Heart right ventricle (tissue), 16 donors: ENCODE results near the gene CBLL1. TPM values are rescaled to one million over a fixed set of nuclear protein-coding genes. Genes with fewer than 3 reads are reported as not detected.

Source experiments
- ATAC-seq, 8 donors: fragments of 200-7000 bp; cut with Tn5 transposase; one replicate each; pipeline ENCODE4 v1.9.1; 2020; ENCODE audit warnings: mild to moderate bottlenecking in 8 of 8, moderate library complexity in 8 of 8, moderate number of reproducible peaks in 1 of 8
- DNase-seq, 2 donors: peaks; one replicate each; pipeline ENCODE4 v3.0.0-alpha.2; 2020
- H3K27ac ChIP-seq, 10 donors: fragments of 200-600 bp; sonication (generic) in 2 of 10; one replicate each; pipeline versions ENCODE4 v1.5.0 to v1.8.0; 2020 to 2022; ENCODE audit warnings: mild to moderate bottlenecking in 3 of 10
- H3K27me3 ChIP-seq, 7 donors: fragments of 200-600 bp; one replicate each; pipeline ENCODE4 v1.8.0; 2021 to 2022; ENCODE audit warnings: mild to moderate bottlenecking in 2 of 7
- H3K36me3 ChIP-seq, 9 donors: fragments of 200-600 bp; sonication (generic) in 1 of 9; one replicate each; pipeline versions ENCODE4 v1.5.0 to v1.8.0; 2020 to 2022; ENCODE audit warnings: mild to moderate bottlenecking in 2 of 9
- H3K4me1 ChIP-seq, 9 donors: fragments of 200-600 bp; sonication (generic) in 1 of 9; one replicate each; pipeline versions ENCODE4 v1.5.0 to v1.8.0; 2020 to 2022; ENCODE audit warnings: mild to moderate bottlenecking in 4 of 9
- H3K4me3 ChIP-seq, 10 donors: fragments of 200-600 bp; sonication (generic) in 2 of 10; one replicate each; pipeline versions ENCODE4 v1.5.0 to v1.8.0; 2020 to 2022; ENCODE audit warnings: mild to moderate bottlenecking in 7 of 10, moderate library complexity in 2 of 10
- H3K9me3 ChIP-seq, 11 donors: fragments of 200-600 bp in 10 of 11; sonication (generic) in 2 of 11; one replicate each; pipeline versions ENCODE4 v1.5.0 to v1.8.0; 2013 to 2022; ENCODE audit warnings: mild to moderate bottlenecking in 2 of 11, control low read depth in 1 of 11, moderate library complexity in 1 of 11
- CTCF ChIP-seq, 9 donors: fragments of 200-600 bp; sonication (generic) in 2 of 9; IDR thresholded peaks; one replicate each; pipeline versions ENCODE4 v1.5.0 to v1.8.0; 2021 to 2022; ENCODE audit warnings: antibody characterized with exemption in 9 of 9, mild to moderate bottlenecking in 5 of 9, moderate library complexity in 1 of 9
- WGBS, 2 donors: extraction: QIAGEN DNeasy Blood & Tissue Kit; methylation state at CpG; one replicate each; pipeline ENCODE4 v1.1.7; 2013; ENCODE audit warnings: inconsistent platforms in 1 of 2; 5-methylcytosine and 5-hydroxymethylcytosine counted together
- intact Hi-C, 10 donors: fragments of 100-400 bp; cut with DNase I; formaldehyde crosslinking; loops; one replicate each; pipeline versions ENCODE4 v1.11.1 to v1.14.2; 2022
- long read RNA-seq, 3 donors: library from polyadenylated mRNA; unstranded; transcript quantifications; one replicate each; pipeline ENCODE4 v2.0.0, GENCODE V29; 2020 to 2021
- polyA plus RNA-seq, 2 donors: library from polyadenylated mRNA; stranded (reverse); fragments of 200-250 nt; gene quantifications; one replicate each; pipeline ENCODE4 v1.2.3, GENCODE V29; 2013
- total RNA-seq, 10 donors: library from RNA; stranded (reverse); fragmentation: NEBNext Ultra II Directional in 3 of 10; extraction: Animal tissue kit (Norgen Biotek cat#: 25700) in 3 of 10; gene quantifications; one replicate each; pipeline versions ENCODE4 v1.2.1 to v1.2.4, GENCODE V29; 2021 to 2023
- donor health status: Arrhythmogenic right ventricular cardiomyopathy.
- donor health status: ischemic (EF 13 %, LVEDD 7.1; RV severe dilation, severe dysfunction).
- donor health status: healthy with polysubstance abuse.
- donor health status: DM: no; HTN: yes; CAD: no.
- donor health status: DM: no; HTN: no; CAD: no.
- donor health status: ischemic (EF 25% LVEDD 6.9; RV normal size, moderate dysfunction).
- donor health status: ischemic (EF 25% LVEDD 5.7; RV mildly dilated, moderate dysfunction).
- donor health status: healthy.
- donor health status: DM: yes; HTN: yes; CAD: no.
- donor health status: Ischemic cardiomyopathy.
- donor health status: ischemic (EF 35%, LVEDD 5.7; RV mildly dilated, moderate dysfunction).
- donor health status: nonischemic (EF 11% LVEDD 7.7; RV severe dilation, severe dysfunction).
- donor health status: DM: yes; HTN: yes; CAD: no.
- donor health status: PGD.
- donor health status: ischemic (EF 29% LVEDD 5.4; RV normal size, mild dysfunction).
- donor health status: nonischemic (EF 23%, LVEDD 6.1; RV moderate dilation, normal function).

CBLL1 gene
- total RNA-seq (10 to 100 TPM; 18.3 to 31.3 (median 23.1) TPM), polyA plus RNA-seq (1 to 10 TPM; 4.6 to 5.8 TPM)
- long read RNA-seq, donor 1, partial matches to known transcripts: 0 of 1 reads
- long read RNA-seq, donor 1, other reads (novel, unspliced or antisense): 1 of 1 reads
- long read RNA-seq, donor 2, partial matches to known transcripts: 0 of 5 reads
- long read RNA-seq, donor 2, other reads (novel, unspliced or antisense): 4 of 5 reads
- long read RNA-seq, donor 3, partial matches to known transcripts: 1 of 9 reads
- long read RNA-seq, donor 3, other reads (novel, unspliced or antisense): 8 of 9 reads

- H3K4me1 ChIP-seq: peaks cover 11 to 49% (median 46%) of the 10 kb centered on the region in 9 donors
- intact Hi-C loops: loop anchor here in 9 of 10 donors (2.0 to 10.0 kb wide), 9 partner anchors 129 to 404 kb away; partner anchors contain the start of genes BCAP29 (in 1 of the 9) and GPR22 (in 1 of the 9)
Observed at GRCh38 chr7:107743567-107744344, at the start of gene CBLL1. Gene CBLL1 (plus strand): TSS chr7:107744142. CDS start chr7:107744164, 22 bp downstream.

GRCh38 chr7:107694386-107694785, 49.6 kb upstream of the CBLL1 start:
- Histone ChIP-seq H3K27me3 (no peaks in the 10 kb centered on the region), H3K4me1 (peaks cover 0 to 64% (median 37%) of the 10 kb centered on the region in 9 donors), H3K36me3 (no peaks in the 10 kb centered on the region), H3K27ac (peak overlapping the region in 4 of 10 donors; percentile 11 to 40 (median 18)), H3K9me3 (no peaks in the 10 kb centered on the region), H3K4me3 (no peak overlapping the region)
- ATAC-seq (peak in 5 of 8 donors; percentile 33 to 49 (median 36)), DNase-seq (peak in 1 of 2 donors; percentile 22)
- TF ChIP-seq CTCF (IDR thresholded peaks at IDR 0.05): no peak
- 17 to 20% methylated on average over 5 of the region's 5 CpGs for WGBS, 2 donors
- intact Hi-C loops: no loop called here

More at GRCh38 chr7:107743567-107744344, at the start of gene CBLL1:
- Histone ChIP-seq H3K27ac (peak within 1 kb of the TSS; percentile 92 to 98 (median 96)), H3K9me3 (no peaks in the 10 kb centered on the region), H3K4me3 (peak within 1 kb of the TSS; percentile 52 to 97 (median 88)), H3K36me3 (peaks cover 0 to 6% (median 0%) of the 10 kb centered on the region in 9 donors), H3K27me3 (no peaks in the 10 kb centered on the region)
- DNase-seq: peak; percentile 97
- ATAC-seq: peak; percentile 98 to 99 (median 99)
- WGBS, 2 donors: 0% methylated on average over 56 of the region's 56 CpGs
- peak; percentile 42 to 93 (median 73) for TF ChIP-seq CTCF (IDR thresholded peaks at IDR 0.05)

- H3K9me3 ChIP-seq: no peaks in the 10 kb centered on the region
- DNase-seq (no peak), ATAC-seq (no peak)
- no peak for TF ChIP-seq CTCF (IDR thresholded peaks at IDR 0.05)
- WGBS, 2 donors: 87 to 94% methylated on average over 4 of the region's 4 CpGs
- peak overlapping the region in 1 of 10 donors; percentile 45 for H3K27ac ChIP-seq
- H3K27me3 ChIP-seq: no peaks in the 10 kb centered on the region
- H3K4me1 ChIP-seq: peaks cover 0 to 48% (median 31%) of the 10 kb centered on the region in 9 donors
- H3K36me3 ChIP-seq: no peaks in the 10 kb centered on the region
- intact Hi-C loops: no loop called here
- no peak overlapping the region for H3K4me3 ChIP-seq
Observed at GRCh38 chr7:107696330-107696946, 47.5 kb upstream of the CBLL1 start.
